Measurements from ENCODE around the gene CAMK2B. TPM values are rescaled to one million over a fixed set of nuclear protein-coding genes. Genes with fewer than 3 reads are reported as not detected.

CAMK2B gene
- total and polyA plus RNA-seq, 12 donors = 30.8 to 152 (median 113) TPM

DNA sequence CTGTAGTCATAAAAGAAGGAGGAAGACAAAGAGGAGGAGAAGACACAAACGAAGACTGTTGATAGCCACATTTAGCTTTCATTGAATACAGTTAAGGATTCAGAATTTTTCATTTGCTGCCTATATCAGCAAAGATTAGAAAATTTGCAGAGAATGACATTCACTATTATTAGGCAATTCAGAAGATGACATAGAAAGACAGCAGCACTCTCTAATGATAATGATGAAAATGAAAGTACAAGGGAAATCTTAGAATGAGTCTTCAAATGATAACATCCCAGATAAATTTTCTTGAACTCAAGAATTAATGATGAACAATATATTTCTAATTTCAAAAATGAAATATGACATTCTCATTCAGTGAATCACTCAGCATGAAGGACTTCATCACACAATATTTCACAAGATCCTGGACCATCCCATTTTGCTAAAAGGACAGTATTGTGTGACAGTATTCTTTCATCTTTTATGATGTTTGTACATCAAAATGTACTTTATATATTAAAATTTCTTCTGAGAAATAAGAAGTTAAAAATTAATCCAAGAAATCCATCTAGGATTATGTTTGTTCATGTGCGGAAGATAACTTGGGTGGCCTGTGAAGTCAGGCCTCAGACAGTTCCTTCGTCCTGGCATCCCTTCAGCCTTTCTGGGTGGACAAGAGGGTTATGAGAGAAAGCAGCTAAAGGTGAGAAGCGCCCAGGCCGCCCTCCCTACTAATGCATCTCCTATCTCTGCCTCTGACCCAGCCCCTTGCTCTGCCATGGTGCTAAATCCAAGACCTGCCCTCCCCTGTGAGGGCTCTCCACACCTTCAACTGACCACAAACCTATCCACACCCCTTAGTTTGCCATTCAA lies 47.4 kb upstream of the CAMK2B start:
- WGBS, 2 donors = 66 to 81% methylated on average over 5 of the region's 5 CpGs
- DNase-seq (no peak), ATAC-seq (no peak)
- intact Hi-C loops (cut with DNase I) = loop anchor here in 1 of 10 donors (10.0 kb wide), 1 partner anchor 102 kb away; no protein-coding TSS in a partner anchor
- Histone ChIP-seq H3K4me1 (no peaks in the 10 kb centered on the region), H3K36me3 (no peaks in the 10 kb centered on the region), H3K27ac (no peak overlapping the region), H3K27me3 (peaks cover 0 to 7% (median 0%) of the 10 kb centered on the region in 7 donors), H3K9me3 (peaks cover 0 to 12% (median 0%) of the 10 kb centered on the region in 11 donors), H3K4me3 (no peak overlapping the region)
- TF ChIP-seq, protein P1, sequence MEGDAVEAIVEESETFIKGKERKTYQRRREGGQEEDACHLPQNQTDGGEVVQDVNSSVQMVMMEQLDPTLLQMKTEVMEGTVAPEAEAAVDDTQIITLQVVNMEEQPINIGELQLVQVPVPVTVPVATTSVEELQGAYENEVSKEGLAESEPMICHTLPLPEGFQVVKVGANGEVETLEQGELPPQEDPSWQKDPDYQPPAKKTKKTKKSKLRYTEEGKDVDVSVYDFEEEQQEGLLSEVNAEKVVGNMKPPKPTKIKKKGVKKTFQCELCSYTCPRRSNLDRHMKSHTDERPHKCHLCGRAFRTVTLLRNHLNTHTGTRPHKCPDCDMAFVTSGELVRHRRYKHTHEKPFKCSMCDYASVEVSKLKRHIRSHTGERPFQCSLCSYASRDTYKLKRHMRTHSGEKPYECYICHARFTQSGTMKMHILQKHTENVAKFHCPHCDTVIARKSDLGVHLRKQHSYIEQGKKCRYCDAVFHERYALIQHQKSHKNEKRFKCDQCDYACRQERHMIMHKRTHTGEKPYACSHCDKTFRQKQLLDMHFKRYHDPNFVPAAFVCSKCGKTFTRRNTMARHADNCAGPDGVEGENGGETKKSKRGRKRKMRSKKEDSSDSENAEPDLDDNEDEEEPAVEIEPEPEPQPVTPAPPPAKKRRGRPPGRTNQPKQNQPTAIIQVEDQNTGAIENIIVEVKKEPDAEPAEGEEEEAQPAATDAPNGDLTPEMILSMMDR (IDR thresholded peaks at IDR 0.05) = no peak

DNA sequence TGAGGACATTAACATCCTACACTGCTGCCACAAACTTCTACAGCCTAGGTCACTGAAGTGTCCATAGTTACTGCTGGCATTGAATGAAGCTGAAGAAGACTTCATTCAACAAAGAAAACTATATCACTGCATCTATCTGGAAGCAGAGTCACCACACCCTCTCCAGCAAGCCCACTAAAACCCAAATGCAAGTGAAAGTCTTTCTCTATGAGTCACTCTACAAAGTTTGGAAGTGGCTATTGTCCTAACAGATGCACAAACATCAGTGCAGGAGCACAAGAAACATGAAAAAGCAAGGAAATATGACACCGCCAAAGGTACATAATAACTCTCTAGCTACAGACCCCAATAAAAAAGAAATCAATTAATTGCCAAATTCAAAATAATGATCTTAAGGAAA lies 43.5 kb upstream of the CAMK2B start:
- no peak for ATAC-seq
- WGBS, 2 donors = 98 to 100% methylated on average over 1 of the region's 1 CpG
- TF ChIP-seq, protein P1 (IDR thresholded peaks at IDR 0.05) = no peak
- Histone ChIP-seq H3K4me3 (no peak overlapping the region), H3K27me3 (peaks cover 0 to 7% (median 0%) of the 10 kb centered on the region in 7 donors), H3K36me3 (no peaks in the 10 kb centered on the region), H3K27ac (no peak overlapping the region), H3K9me3 (peaks cover 0 to 12% (median 0%) of the 10 kb centered on the region in 11 donors), H3K4me1 (no peaks in the 10 kb centered on the region)
- intact Hi-C loops (cut with DNase I) = no loop called here
- no peak for DNase-seq

DNA sequence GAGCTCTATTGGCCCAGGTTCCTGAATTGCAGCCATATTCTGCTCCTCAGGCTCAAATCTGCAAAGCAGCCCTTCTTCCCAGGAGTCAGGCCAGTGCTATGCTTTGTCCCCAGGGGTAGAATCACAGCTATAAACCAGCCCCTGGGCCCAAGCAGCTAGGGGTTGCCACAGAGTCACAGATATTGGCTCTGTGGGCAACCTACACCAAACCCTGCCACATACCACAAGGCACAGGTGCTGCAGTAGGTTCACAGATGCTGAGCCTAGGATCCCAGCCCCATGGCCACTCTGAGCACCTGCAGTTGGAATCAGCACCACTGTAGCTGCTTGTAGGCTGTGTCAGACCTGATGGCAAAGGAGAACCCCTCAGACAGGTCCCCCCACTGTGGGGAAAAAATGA lies 43.1 kb upstream of the CAMK2B start:
- ATAC-seq (no peak), DNase-seq (no peak)
- H3K27me3 ChIP-seq = peaks cover 0 to 7% (median 0%) of the 10 kb centered on the region in 7 donors
- H3K4me3 ChIP-seq = no peak overlapping the region
- intact Hi-C loops (cut with DNase I) = no loop called here
- no peak overlapping the region for H3K27ac ChIP-seq
- no peaks in the 10 kb centered on the region for H3K36me3 ChIP-seq
- peaks cover 0 to 12% (median 0%) of the 10 kb centered on the region in 11 donors for H3K9me3 ChIP-seq
- no peaks in the 10 kb centered on the region for H3K4me1 ChIP-seq
- TF ChIP-seq, protein P1 (IDR thresholded peaks at IDR 0.05) = no peak

DNA sequence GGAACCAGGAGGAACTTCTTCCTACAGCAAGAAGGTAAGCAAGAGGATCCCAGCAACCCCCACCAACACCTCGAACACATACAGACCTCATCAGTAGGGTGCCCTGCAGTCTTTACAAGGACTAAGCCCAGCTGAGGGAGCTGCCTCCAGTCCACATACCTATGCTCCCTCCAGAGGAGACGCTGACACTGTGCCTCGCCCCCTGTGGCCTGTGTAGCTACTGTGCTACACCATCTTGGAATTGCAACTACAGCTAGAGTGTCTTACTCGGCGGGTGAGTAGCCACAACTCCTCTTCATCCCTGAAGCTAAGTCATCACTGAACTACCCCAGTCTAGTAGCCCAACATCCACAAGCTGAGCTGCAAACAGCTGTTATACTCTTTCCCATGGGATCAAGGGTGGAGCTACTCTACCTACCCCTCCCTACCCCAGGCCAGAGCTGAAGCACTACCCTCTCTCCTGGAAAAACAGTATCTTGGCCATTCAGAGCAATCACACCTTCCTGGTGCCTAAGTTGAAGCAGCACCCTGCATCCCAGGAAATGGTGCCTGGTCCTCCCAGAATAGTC lies 42.2 kb upstream of the CAMK2B start:
- TF ChIP-seq, protein P1 (IDR thresholded peaks at IDR 0.05) = no peak

More for the DNA sequence above, 42.2 kb upstream of the CAMK2B start:
- 82 to 92% methylated on average over 5 of the region's 5 CpGs for WGBS, 2 donors
- no peak for ATAC-seq
- DNase-seq = no peak
- Histone ChIP-seq H3K4me1 (no peaks in the 10 kb centered on the region), H3K4me3 (no peak overlapping the region), H3K27ac (no peak overlapping the region), H3K9me3 (peaks cover 0 to 12% (median 0%) of the 10 kb centered on the region in 11 donors), H3K36me3 (no peaks in the 10 kb centered on the region), H3K27me3 (peaks cover 0 to 7% (median 0%) of the 10 kb centered on the region in 7 donors)
- intact Hi-C loops (cut with DNase I) = no loop called here

Data from heart right ventricle (tissue), 16 donors.